SK-N-SH (cell line): Measurements from ENCODE around the gene CRIP2.

Experiments used
- CTCF ChIP-seq: fragments of 200-600 bp; sonication (generic); IDR thresholded peaks from 2 replicates; pipeline ENCODE4 v1.6.1; 2017; ENCODE audit warnings: antibody characterized with exemption, mild to moderate bottlenecking, moderate library complexity
- GABPA ChIP-seq: IDR thresholded peaks from 2 replicates; pipeline ENCODE4 v1.4.0; 2012; ENCODE audit warnings: low read depth, mild to moderate bottlenecking
- MAX ChIP-seq: IDR thresholded peaks from 2 replicates; pipeline ENCODE4 v1.4.0; 2012; ENCODE audit warnings: low read depth
- RAD21 ChIP-seq: IDR thresholded peaks from 2 replicates; pipeline ENCODE4 v1.6.1; 2012; ENCODE audit warnings: mild to moderate bottlenecking, low read length
- TAF1 ChIP-seq: IDR thresholded peaks from 2 replicates; pipeline ENCODE4 v1.6.1; 2012; ENCODE audit warnings: low read depth, mild to moderate bottlenecking, low read length, moderate library complexity, borderline replicate concordance
- YY1 ChIP-seq: IDR thresholded peaks from 2 replicates; pipeline ENCODE4 v1.4.0; 2012; ENCODE audit warnings: low read depth, mild to moderate bottlenecking

GRCh38 chr14:105492031-105492970, 17.7 kb downstream of the CRIP2 start:
- TF ChIP-seq TAF1 (no peak), RAD21 (no peak), MAX (no peak), YY1 (no peak), CTCF (no peak), GABPA (no peak)
